ENCODE data around the gene REV1.
"Not testable (repeated sequence)": the region's sequence is repeated elsewhere in the genome, so short reads cannot be mapped to it uniquely, and the experiment has no call there.

The REV1 gene

GRCh38 chr2:99395589-99396130, 94.2 kb downstream of the REV1 start:
- no peak for DNase-seq
- no peak for TF ChIP-seq POLR2A (IDR thresholded peaks at IDR 0.05; ENCODE audit: low read length)
- no peak for TF ChIP-seq GATA1 (IDR thresholded peaks at IDR 0.05; ENCODE audit: low read depth, low read length)

- no peak for DNase-seq
- no peak for TF ChIP-seq GATA1 (IDR thresholded peaks at IDR 0.05; ENCODE audit: low read depth, low read length)
These were observed 99.9 kb downstream of the REV1 start for GRCh38 chr2:99389946-99390345.

GRCh38 chr2:99389371-99389770, 100.4 kb downstream of the REV1 start:
- DNase-seq: no peak
- TF ChIP-seq GATA1 (IDR thresholded peaks at IDR 0.05; ENCODE audit: low read depth, low read length) (no peak), POLR2A (IDR thresholded peaks at IDR 0.05; ENCODE audit: low read length) (no peak)

- TF ChIP-seq GATA1 (IDR thresholded peaks at IDR 0.05; ENCODE audit: low read depth, low read length) (no peak), POLR2A (IDR thresholded peaks at IDR 0.05; ENCODE audit: low read length) (no peak)
- no peak for DNase-seq
These were observed 100.9 kb downstream of the REV1 start for GRCh38 chr2:99388892-99389291.

GRCh38 chr2:99386011-99386410, 103.8 kb downstream of the REV1 start:
- no peak for DNase-seq
- no peak for TF ChIP-seq GATA1 (IDR thresholded peaks at IDR 0.05; ENCODE audit: low read depth, low read length)
- TF ChIP-seq POLR2A (IDR thresholded peaks at IDR 0.05; ENCODE audit: low read length): no peak

GRCh38 chr2:99382143-99382542, 107.7 kb downstream of the REV1 start:
- TF ChIP-seq GATA1 (IDR thresholded peaks at IDR 0.05; ENCODE audit: low read depth, low read length) (no peak), POLR2A (IDR thresholded peaks at IDR 0.05; ENCODE audit: low read length) (no peak)

GRCh38 chr2:99380376-99381010, 109.3 kb downstream of the REV1 start:
- TF ChIP-seq POLR2A (IDR thresholded peaks at IDR 0.05; ENCODE audit: low read length) (no peak), GATA1 (IDR thresholded peaks at IDR 0.05; ENCODE audit: low read depth, low read length) (no peak)
- no peak for DNase-seq

More at GRCh38 chr2:99382143-99382542, 107.7 kb downstream of the REV1 start:
- DNase-seq: no peak

GRCh38 chr2:99377879-99378278, 111.9 kb downstream of the REV1 start:
- no peak for DNase-seq
- TF ChIP-seq GATA1 (IDR thresholded peaks at IDR 0.05; ENCODE audit: low read depth, low read length): no peak
- TF ChIP-seq POLR2A (IDR thresholded peaks at IDR 0.05; ENCODE audit: low read length): no peak

- TF ChIP-seq POLR2A (IDR thresholded peaks at IDR 0.05; ENCODE audit: low read length) (no peak), GATA1 (IDR thresholded peaks at IDR 0.05; ENCODE audit: low read depth, low read length) (no peak)
- no peak for DNase-seq
These were observed 113.5 kb downstream of the REV1 start for GRCh38 chr2:99376254-99376864.

GRCh38 chr2:99374747-99375146, 115.1 kb downstream of the REV1 start:
- no peak for DNase-seq
- TF ChIP-seq POLR2A (IDR thresholded peaks at IDR 0.05; ENCODE audit: low read length) (no peak), GATA1 (IDR thresholded peaks at IDR 0.05; ENCODE audit: low read depth, low read length) (no peak)

GRCh38 chr2:99373144-99373543, 116.7 kb downstream of the REV1 start:
- TF ChIP-seq GATA1 (IDR thresholded peaks at IDR 0.05; ENCODE audit: low read depth, low read length) (no peak), POLR2A (IDR thresholded peaks at IDR 0.05; ENCODE audit: low read length) (no peak)
- no peak for DNase-seq

GRCh38 chr2:99368854-99369253, 121.0 kb downstream of the REV1 start:
- not testable (repeated sequence) for DNase-seq

- TF ChIP-seq GATA1 (IDR thresholded peaks at IDR 0.05; ENCODE audit: low read depth, low read length): no peak
- no peak for TF ChIP-seq POLR2A (IDR thresholded peaks at IDR 0.05; ENCODE audit: low read length)
These were observed 124.2 kb downstream of the REV1 start for GRCh38 chr2:99365661-99366060.

GRCh38 chr2:99356853-99357252, 133.0 kb downstream of the REV1 start:
- no peak for TF ChIP-seq POLR2A (IDR thresholded peaks at IDR 0.05; ENCODE audit: low read length)
- no peak for TF ChIP-seq GATA1 (IDR thresholded peaks at IDR 0.05; ENCODE audit: low read depth, low read length)
- DNase-seq: no peak

More at GRCh38 chr2:99365661-99366060, 124.2 kb downstream of the REV1 start:
- no peak for DNase-seq

- not testable (repeated sequence) for DNase-seq
These were observed 135.0 kb downstream of the REV1 start for GRCh38 chr2:99354825-99355224.
